OCI-LY3 (cell line): ENCODE results near the gene PIK3CD.

Experiments
- H2AFZ ChIP-seq: fragments of 200-600, 300-600 bp; shearing (Covaris generic); 2 replicates; pipeline ENCODE4 v1.6.0; 2014; ENCODE audit warnings: antibody characterized with exemption, low read depth, low read length
- H3K27ac ChIP-seq: fragments of 200-600, 300-600 bp; sonication (generic); 2 replicates; pipeline ENCODE4 v1.5.1; 2014; ENCODE audit warnings: mild to moderate bottlenecking, low read length, moderate library complexity, mixed read lengths
- H3K27me3 ChIP-seq: fragments of 200-600, 300-600 bp; sonication (generic); 2 replicates; pipeline ENCODE4 v1.6.1; 2014; ENCODE audit warnings: low read depth, low read length, mixed read lengths
- H3K36me3 ChIP-seq: fragments of 200-600, 300-600 bp; sonication (generic); replicated peaks from 2 replicates; pipeline ENCODE3; 2014; ENCODE audit warnings: low read depth, low read length, mixed read lengths
- H3K4me1 ChIP-seq: fragments of 300-600, 200-600 bp; sonication (generic); 2 replicates; pipeline ENCODE4 v1.6.1; 2014; ENCODE audit warnings: low read length, mixed read lengths
- H3K4me2 ChIP-seq: fragments of 200-600, 300-600 bp; sonication (generic); 2 replicates; pipeline ENCODE4 v1.6.1; 2014; ENCODE audit warnings: low read length, mixed read lengths
- H3K4me3 ChIP-seq: fragments of 300-600, 200-600 bp; sonication (generic); 2 replicates; pipeline ENCODE4 v1.5.1; 2014; ENCODE audit warnings: antibody characterized with exemption, mild to moderate bottlenecking, low read length, moderate library complexity
- H3K79me2 ChIP-seq: fragments of 300-600, 200-600 bp; shearing (Covaris generic); 2 replicates; pipeline ENCODE4 v1.6.1; 2014; ENCODE audit warnings: mild to moderate bottlenecking, low read length, mixed read lengths
- H3K9ac ChIP-seq: fragments of 300-600, 200-600 bp; shearing (Covaris generic); 2 replicates; pipeline ENCODE4 v1.6.0; 2014; ENCODE audit warnings: mild to moderate bottlenecking, low read length, moderate library complexity
- H3K9me3 ChIP-seq: fragments of 200-600, 300-600 bp; shearing (Covaris generic); 2 replicates; pipeline ENCODE4 v1.6.1; 2014; ENCODE audit warnings: low read length, mixed read lengths; ENCODE audit not compliant: insufficient read depth
- H4K20me1 ChIP-seq: fragments of 200-600, 300-600 bp; sonication (generic); 2 replicates; pipeline ENCODE4 v1.6.1; 2016; ENCODE audit warnings: low read length, mixed read lengths; ENCODE audit not compliant: insufficient read depth
- EZH2phosphoT487 ChIP-seq: fragments of 200-600 bp; shearing (Covaris generic); IDR thresholded peaks from 2 replicates; pipeline ENCODE4 v1.6.1; 2018; ENCODE audit warnings: antibody characterized with exemption, mixed run types, low read depth
- TF ChIP-seq, protein P1 (sequence below): fragments of 200-600, 300-600 bp; sonication (generic); IDR thresholded peaks from 2 replicates; pipeline ENCODE4 v1.5.1; 2014; ENCODE audit warnings: antibody characterized with exemption, low read length, low read depth

Gene PIK3CD

DNA sequence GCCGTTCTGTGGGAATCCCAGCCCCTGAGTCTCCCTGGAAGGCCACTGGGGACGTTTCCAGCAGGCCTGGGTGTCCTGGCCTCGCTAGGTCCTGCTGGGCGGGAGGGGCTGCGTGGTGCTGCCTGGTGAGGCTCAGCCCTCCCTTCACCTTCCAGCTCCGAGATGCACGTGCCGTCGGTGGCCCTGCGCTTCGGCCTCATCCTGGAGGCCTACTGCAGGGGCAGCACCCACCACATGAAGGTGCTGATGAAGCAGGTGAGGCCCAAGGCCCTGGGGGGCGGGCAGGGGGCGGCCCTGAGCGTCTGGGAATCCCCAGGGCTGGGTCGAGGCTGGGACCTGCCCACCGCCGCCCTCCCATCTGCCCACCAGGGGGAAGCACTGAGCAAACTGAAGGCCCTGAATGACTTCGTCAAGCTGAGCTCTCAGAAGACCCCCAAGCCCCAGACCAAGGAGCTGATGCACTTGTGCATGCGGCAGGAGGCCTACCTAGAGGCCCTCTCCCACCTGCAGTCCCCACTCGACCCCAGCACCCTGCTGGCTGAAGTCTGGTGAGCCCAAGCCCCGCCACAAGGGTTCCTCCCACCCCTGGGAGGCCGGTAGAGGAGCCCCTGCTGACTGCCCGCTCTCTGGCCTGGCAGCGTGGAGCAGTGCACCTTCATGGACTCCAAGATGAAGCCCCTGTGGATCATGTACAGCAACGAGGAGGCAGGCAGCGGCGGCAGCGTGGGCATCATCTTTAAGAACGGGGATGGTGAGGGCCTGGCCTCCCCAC lies 70.3 kb downstream of the PIK3CD start:
- Histone ChIP-seq H3K9ac (no peak overlapping the region), H3K4me3 (no peak overlapping the region), H3K27ac (peak overlapping the region; percentile 49), H3K27me3 (no peaks in the 10 kb centered on the region), H3K9me3 (no peaks in the 10 kb centered on the region), H3K4me2 (no peak overlapping the region), H3K36me3 (peaks cover 62% of the 10 kb centered on the region), H4K20me1 (no peaks in the 10 kb centered on the region), H3K4me1 (peaks cover 21% of the 10 kb centered on the region), H2AFZ (no peak overlapping the region), H3K79me2 (peaks cover 4% of the 10 kb centered on the region; the same call in 1 of the 2 replicates)
- TF ChIP-seq, protein P1, sequence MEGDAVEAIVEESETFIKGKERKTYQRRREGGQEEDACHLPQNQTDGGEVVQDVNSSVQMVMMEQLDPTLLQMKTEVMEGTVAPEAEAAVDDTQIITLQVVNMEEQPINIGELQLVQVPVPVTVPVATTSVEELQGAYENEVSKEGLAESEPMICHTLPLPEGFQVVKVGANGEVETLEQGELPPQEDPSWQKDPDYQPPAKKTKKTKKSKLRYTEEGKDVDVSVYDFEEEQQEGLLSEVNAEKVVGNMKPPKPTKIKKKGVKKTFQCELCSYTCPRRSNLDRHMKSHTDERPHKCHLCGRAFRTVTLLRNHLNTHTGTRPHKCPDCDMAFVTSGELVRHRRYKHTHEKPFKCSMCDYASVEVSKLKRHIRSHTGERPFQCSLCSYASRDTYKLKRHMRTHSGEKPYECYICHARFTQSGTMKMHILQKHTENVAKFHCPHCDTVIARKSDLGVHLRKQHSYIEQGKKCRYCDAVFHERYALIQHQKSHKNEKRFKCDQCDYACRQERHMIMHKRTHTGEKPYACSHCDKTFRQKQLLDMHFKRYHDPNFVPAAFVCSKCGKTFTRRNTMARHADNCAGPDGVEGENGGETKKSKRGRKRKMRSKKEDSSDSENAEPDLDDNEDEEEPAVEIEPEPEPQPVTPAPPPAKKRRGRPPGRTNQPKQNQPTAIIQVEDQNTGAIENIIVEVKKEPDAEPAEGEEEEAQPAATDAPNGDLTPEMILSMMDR: peak; percentile 44
- TF ChIP-seq EZH2phosphoT487: no peak

DNA sequence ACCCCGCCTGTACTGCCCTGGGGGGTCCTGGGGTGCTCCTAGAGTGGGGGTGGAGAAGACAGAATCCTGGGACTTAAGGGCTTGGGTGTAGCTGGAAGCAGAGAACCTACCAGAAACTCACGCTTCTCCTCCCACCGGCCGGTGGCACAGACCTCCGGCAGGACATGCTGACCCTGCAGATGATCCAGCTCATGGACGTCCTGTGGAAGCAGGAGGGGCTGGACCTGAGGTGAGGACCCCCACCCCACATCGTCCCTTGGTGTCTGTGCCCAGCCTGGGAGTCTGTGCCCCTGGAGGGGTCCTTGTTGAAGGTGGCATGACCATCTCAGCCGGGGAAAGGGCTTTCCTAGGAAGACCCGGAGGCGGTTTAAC lies 70.8 kb downstream of the PIK3CD start:
- Histone ChIP-seq H3K9ac (no peak overlapping the region), H3K9me3 (no peaks in the 10 kb centered on the region), H2AFZ (no peak overlapping the region), H3K4me3 (no peak overlapping the region), H3K27me3 (no peaks in the 10 kb centered on the region), H3K27ac (0 out of 2 replicates have a peak overlapping the region, but pooled peaks have one; percentile 19), H3K4me2 (no peak overlapping the region), H3K4me1 (peaks cover 16% of the 10 kb centered on the region), H4K20me1 (no peaks in the 10 kb centered on the region), H3K36me3 (peaks cover 61% of the 10 kb centered on the region), H3K79me2 (no peaks in the 10 kb centered on the region)
- no peak for TF ChIP-seq EZH2phosphoT487
- TF ChIP-seq, protein P1: no peak

DNA sequence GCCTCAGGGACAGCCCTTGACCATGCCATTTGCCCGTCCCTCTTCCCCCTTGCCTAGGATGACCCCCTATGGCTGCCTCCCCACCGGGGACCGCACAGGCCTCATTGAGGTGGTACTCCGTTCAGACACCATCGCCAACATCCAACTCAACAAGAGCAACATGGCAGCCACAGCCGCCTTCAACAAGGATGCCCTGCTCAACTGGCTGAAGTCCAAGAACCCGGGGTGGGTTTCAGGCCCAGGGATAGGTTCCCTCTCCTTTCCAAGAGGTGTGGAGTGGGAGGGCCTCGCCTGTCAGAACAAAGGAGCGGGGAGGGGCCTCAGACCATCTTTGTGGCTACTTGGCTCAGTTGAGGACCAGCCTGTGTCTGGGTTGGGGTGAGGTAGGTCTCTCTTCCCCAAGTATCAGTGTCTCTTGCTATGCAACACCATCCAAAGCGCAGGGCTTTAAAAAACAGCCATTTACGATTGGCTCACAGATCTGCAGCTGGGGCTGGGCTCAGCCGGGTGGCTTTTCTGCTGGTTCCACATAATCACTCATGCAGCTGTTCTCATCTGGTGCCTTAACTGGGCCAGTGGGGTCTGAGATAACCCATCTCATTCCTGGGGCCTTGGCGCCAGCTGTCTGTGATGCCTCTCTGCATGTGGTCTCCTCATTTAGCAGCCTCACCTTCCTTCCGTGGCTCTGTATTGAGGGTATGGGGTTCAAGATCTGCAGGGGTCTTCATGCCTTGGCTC lies 71.7 kb downstream of the PIK3CD start:
- Histone ChIP-seq H3K4me2 (no peak overlapping the region), H2AFZ (no peak overlapping the region), H3K27ac (no peak overlapping the region), H3K27me3 (no peaks in the 10 kb centered on the region), H3K36me3 (peaks cover 55% of the 10 kb centered on the region), H4K20me1 (no peaks in the 10 kb centered on the region), H3K79me2 (no peaks in the 10 kb centered on the region), H3K4me1 (peaks cover 9% of the 10 kb centered on the region), H3K9me3 (no peaks in the 10 kb centered on the region), H3K9ac (no peak overlapping the region), H3K4me3 (no peak overlapping the region)
- TF ChIP-seq, protein P1: no peak
- no peak for TF ChIP-seq EZH2phosphoT487

DNA sequence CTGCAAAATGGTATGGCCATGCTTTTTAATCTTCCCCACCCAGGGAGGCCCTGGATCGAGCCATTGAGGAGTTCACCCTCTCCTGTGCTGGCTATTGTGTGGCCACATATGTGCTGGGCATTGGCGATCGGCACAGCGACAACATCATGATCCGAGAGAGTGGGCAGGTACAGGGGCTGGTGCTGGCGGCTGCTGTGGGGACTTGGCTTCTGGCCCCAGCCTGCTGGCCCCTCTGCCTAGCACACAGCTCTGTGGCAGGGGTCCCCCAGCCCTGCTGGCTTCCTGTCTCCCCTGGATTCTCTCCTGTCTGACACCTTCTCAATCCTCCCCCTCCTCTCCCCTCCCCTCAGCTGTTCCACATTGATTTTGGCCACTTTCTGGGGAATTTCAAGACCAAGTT lies 72.4 kb downstream of the PIK3CD start:
- H2AFZ ChIP-seq: no peak overlapping the region
- H3K27ac ChIP-seq: no peak overlapping the region
- peaks cover 56% of the 10 kb centered on the region for H3K36me3 ChIP-seq
- no peak overlapping the region for H3K4me2 ChIP-seq
- H3K4me1 ChIP-seq: peaks cover 9% of the 10 kb centered on the region
- H3K9me3 ChIP-seq: no peaks in the 10 kb centered on the region
- no peak overlapping the region for H3K4me3 ChIP-seq
- no peaks in the 10 kb centered on the region for H4K20me1 ChIP-seq
- TF ChIP-seq EZH2phosphoT487: no peak
- TF ChIP-seq, protein P1: no peak
- H3K9ac ChIP-seq: no peak overlapping the region
- H3K27me3 ChIP-seq: no peaks in the 10 kb centered on the region
- no peaks in the 10 kb centered on the region for H3K79me2 ChIP-seq
